ENCODE measurements around the gene PHACTR3.

- TF ChIP-seq CTCF (IDR thresholded peaks at IDR 0.05; ENCODE audit: low read length): no peak
- TF ChIP-seq EZH2 (IDR thresholded peaks at IDR 0.05; ENCODE audit: borderline replicate concordance, low read length): no peak
Observed at GRCh38 chr20:59597240-59597639, 7.1 kb upstream of the PHACTR3 start.

All from OCI-LY1 (cell line).